ENCODE results near the gene TLK1.

GRCh38 chr2:170985407-170985806 lies 175.3 kb downstream of the TLK1 start:
- TF ChIP-seq EP300 (IDR thresholded peaks at IDR 0.05): no peak
- TF ChIP-seq CTCF (IDR thresholded peaks at IDR 0.05): no peak
